Choroid plexus epithelial cell (primary cell): ENCODE results near the gene RAD51B.
A peak's percentile ranks its signal among the peaks of the same experiment; 100 is the strongest.

ENCODE experiments used
- DNase-seq: peaks from one replicate; pipeline ENCODE4 v3.0.0-alpha.2; 2010; ENCODE audit warnings: low read depth
- H3K4me3 ChIP-seq: 2 replicates; pipeline ENCODE4 v1.5.1; 2011; ENCODE audit warnings: low read depth, mild to moderate bottlenecking, control low read depth, low read length, moderate library complexity
- TF ChIP-seq, protein P1 (sequence below): conservative IDR thresholded peaks from 2 replicates; pipeline ENCODE4 v1.5.1; 2011; ENCODE audit warnings: low read depth, mild to moderate bottlenecking, control low read depth, inconsistent platforms, low read length, moderate library complexity

Gene RAD51B

DNA sequence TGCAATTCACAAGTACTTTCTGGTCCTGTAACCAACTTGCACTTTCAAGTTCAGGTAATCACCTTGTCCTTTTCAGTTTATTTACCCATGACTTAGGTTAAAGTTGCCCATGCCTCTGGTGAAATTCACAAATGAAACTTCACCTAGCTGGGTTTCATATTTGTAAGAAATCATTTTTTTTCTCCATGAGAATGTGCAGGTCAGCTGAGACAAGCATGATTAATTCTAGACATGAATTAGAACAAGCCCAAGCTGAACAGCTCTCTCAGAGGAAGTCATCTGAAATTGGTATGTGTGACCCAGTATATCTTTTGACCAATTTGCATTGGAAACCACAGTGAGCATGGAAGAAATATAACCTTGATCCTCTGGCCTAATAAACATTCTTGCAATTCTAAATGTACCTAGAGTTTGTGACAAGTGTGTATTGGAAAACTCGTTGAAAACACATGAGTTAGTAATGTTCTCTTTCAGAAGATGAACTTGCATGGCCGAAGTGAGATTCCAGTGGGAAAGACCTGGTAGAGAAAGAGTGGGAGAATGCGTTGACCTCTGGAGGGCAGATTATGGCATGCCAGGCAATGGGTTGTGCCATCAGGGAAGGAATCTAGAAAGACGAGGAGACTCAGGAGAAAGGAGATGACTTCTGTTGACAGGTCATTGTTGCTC lies 486.8 kb downstream of the RAD51B start:
- no peak for DNase-seq
- TF ChIP-seq, protein P1, sequence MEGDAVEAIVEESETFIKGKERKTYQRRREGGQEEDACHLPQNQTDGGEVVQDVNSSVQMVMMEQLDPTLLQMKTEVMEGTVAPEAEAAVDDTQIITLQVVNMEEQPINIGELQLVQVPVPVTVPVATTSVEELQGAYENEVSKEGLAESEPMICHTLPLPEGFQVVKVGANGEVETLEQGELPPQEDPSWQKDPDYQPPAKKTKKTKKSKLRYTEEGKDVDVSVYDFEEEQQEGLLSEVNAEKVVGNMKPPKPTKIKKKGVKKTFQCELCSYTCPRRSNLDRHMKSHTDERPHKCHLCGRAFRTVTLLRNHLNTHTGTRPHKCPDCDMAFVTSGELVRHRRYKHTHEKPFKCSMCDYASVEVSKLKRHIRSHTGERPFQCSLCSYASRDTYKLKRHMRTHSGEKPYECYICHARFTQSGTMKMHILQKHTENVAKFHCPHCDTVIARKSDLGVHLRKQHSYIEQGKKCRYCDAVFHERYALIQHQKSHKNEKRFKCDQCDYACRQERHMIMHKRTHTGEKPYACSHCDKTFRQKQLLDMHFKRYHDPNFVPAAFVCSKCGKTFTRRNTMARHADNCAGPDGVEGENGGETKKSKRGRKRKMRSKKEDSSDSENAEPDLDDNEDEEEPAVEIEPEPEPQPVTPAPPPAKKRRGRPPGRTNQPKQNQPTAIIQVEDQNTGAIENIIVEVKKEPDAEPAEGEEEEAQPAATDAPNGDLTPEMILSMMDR = no peak
- H3K4me3 ChIP-seq = no peak overlapping the region

DNA sequence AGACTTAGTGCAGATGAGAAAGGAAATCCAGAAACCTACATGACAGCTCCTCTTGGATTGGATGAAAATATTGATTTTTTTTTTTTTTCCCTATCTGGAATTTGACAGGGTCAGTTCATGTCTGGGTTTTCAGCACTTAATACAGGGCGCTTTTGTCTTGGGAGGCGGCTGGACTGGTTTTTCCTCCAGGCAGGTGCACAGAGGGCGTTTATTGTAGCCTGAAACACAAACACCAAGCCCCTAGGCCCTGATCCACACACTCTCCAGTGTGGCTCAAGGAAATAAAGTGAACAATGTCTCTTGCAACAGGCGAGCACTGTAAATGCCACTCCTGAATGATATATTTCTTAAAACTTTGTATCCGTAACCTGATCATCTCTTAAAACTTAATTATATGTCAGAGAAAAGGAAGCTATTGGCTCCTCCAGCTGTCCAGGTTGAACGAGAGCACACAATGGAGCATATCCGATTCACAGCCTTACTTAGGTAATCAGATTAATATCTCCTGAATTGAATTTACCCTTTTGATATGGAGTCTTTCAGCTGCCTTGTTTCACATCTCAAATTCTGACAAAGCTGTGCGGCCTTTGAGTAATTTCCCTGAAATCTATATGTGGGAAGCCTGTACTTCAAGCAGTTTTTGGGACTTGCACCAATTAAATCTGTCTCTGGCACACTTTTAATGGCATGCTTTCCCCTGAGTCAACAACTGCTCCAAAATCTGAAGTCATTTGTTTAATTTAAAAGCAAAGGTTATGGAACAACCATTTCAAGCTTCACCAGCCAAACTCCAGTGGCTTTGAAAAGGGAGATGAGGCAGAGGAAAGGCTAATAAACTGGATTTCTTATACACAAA lies 487.6 kb downstream of the RAD51B start:
- H3K4me3 ChIP-seq = no peak overlapping the region
- DNase-seq = no peak
- TF ChIP-seq, protein P1 = no peak

DNA sequence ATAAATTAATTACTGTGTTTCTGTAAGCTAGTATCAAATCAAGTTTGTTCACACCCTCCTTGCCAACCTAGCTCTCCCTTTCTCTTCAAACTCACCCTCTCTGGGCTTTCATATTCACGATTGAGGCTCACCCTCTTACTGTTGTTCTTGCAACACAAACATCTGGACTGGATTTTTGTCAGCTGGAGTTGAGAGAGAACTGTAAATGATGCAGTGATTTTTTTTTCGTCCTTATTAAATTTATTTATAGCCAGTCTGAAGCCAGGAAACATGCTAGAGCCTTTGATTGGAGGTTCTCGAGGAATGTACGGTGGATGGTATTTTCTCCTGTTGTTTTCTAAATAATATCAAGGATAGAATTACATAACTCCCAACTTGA lies 488.2 kb downstream of the RAD51B start:
- peak; percentile 33 for DNase-seq
- TF ChIP-seq, protein P1 = no peak
- H3K4me3 ChIP-seq = no peak overlapping the region

DNA sequence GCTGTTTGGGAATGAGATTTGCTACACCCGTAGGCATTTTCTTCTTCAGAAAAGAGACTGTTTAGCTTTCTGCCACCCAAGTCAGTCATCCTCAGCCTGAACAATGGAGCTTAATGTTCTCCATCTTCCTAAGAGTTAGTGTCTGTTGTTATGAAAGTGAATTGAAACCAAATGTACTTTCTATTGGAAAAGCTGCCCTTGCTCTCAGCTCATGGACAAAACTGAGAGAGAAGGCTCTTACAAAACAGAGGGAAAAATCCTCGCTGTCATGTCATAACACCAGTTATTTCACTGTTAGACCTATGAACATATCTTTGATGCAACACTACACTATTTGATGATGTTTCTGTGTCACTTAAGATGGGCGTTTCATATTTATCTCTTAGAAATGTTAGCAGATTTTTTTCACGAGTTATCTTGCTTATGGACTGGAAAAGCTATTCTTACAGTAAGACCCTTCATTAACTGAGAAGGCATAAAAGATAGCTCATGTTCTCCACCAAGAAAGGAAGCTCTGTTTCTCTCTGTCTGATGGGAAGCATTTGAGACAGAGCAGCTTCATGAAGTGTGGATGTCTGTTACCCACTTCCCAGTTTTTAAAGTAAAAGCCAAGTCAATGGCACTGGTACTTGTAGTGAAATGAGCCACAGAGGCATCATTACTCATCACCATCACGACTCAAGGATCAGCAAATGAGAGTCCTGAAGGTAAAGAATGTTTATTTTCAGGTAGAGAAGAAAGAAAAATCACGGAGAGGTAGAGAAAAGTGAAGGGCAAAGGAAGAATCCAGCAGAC lies 489.3 kb downstream of the RAD51B start:
- TF ChIP-seq, protein P1 = no peak
- no peak overlapping the region for H3K4me3 ChIP-seq
- DNase-seq = peak; percentile 16

DNA sequence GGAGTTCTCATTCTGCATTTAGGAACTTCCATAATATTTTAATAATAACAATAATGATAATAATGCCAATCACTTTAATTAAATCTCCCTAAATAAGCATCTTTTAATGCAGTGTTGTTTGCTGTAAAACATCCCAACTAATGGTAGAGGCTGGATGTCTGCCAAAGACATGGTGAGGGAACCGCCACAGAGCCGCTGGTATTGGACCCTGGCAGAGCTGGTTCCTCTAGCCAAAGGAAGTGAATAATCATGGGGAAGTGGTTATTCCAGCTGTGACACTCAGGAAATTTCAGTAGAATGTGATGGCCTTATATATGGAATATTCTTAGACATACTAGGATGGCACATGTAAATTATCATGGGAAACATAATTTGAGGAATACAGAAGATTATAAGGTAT lies 490.0 kb downstream of the RAD51B start:
- TF ChIP-seq, protein P1 = no peak
- no peak for DNase-seq
- no peak overlapping the region for H3K4me3 ChIP-seq

DNA sequence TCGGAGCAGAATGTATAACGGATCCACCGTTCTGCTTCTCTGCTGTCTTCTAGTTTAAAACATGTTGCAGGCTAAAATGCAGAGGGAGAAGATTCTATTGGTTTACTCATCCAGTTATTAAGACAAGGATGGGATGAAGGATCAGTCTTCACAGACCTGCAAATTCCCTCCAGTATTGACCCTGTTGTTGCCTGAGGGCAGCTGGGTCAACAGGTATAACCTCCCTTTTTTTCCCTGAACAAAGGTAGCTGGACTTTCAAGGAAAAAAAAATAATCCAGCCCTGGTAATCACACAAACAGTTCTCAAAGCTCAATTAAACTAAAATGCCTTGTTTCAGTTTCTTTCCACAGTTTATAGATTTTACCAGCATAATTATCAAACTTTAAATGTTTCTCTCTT lies 492.7 kb downstream of the RAD51B start:
- no peak for DNase-seq
- H3K4me3 ChIP-seq = no peak overlapping the region
- TF ChIP-seq, protein P1 = no peak
